ENCODE data around the gene NUDT4.

NUDT4 gene

DNA sequence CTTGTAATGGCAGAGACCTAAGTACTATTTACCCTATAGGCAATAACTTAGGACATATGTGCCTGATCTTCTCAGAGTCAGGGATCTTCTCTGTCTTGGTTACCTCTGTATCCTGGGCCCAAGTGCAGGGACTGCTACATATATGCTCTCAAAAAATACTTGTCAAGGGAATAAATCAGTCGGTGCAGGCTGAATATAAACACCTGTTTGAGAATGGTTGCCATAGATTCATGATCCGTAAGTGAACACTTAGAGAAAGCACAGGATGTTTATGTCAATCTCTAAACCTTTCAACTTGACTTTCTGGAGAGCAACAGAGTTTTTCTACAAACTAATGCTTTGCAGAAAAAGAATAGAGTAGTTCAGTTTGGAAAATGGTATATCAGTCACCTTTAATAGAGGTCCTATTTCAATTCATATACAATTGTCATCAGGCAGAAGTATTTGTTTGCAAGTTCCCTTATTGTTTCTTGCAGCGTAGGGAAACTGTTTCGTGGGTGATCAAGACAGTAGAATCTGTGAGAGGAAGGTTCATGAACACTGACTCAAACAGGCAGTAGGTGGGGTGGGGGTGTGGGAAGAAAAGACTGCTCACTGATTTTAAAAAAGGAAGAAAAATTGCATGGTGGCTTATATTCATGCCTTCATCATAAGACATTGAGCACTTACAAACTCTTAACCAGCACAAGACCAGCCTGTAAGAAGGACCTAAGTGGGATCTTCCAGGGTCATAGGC, 70.0 kb downstream of the NUDT4 start:
- H3K4me3 ChIP-seq (ENCODE audit: low read depth, low read length), result no peak overlapping the region
- DNase-seq, result no peak
- no peaks in the 10 kb centered on the region for H3K9me3 ChIP-seq (ENCODE audit: severe bottlenecking)
- H3K27ac ChIP-seq, result no peak overlapping the region
- H3K27me3 ChIP-seq (ENCODE audit: insufficient read depth, low read depth, severe bottlenecking), result no peaks in the 10 kb centered on the region
- TF ChIP-seq, protein P1, sequence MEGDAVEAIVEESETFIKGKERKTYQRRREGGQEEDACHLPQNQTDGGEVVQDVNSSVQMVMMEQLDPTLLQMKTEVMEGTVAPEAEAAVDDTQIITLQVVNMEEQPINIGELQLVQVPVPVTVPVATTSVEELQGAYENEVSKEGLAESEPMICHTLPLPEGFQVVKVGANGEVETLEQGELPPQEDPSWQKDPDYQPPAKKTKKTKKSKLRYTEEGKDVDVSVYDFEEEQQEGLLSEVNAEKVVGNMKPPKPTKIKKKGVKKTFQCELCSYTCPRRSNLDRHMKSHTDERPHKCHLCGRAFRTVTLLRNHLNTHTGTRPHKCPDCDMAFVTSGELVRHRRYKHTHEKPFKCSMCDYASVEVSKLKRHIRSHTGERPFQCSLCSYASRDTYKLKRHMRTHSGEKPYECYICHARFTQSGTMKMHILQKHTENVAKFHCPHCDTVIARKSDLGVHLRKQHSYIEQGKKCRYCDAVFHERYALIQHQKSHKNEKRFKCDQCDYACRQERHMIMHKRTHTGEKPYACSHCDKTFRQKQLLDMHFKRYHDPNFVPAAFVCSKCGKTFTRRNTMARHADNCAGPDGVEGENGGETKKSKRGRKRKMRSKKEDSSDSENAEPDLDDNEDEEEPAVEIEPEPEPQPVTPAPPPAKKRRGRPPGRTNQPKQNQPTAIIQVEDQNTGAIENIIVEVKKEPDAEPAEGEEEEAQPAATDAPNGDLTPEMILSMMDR (IDR thresholded peaks at IDR 0.05; ENCODE audit: low read depth, low read length), result no peak
- H3K36me3 ChIP-seq, result no peaks in the 10 kb centered on the region

DNA sequence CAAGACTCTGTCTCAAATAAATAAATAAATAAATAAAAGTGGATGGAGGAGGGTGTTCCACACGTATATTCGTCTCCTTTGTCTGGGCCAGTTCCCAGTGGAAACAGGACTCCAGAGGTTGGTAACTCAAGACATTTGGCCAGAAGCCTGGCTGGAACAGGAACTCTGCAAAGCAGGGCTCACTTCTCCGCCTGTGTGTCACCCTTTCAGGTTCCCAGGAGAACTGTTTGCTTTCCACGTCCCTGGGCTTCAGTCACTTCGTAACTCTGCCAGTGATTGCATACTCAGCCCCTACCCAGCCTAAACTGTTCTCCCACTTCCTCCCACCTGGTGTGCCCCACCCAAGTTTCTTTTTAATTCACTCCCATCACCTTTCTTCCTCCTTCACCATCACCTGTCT, 71.1 kb downstream of the NUDT4 start:
- Histone ChIP-seq H3K4me3 (ENCODE audit: low read depth, low read length) (no peak overlapping the region), H3K27me3 (ENCODE audit: insufficient read depth, low read depth, severe bottlenecking) (no peaks in the 10 kb centered on the region), H3K27ac (no peak overlapping the region), H3K9me3 (ENCODE audit: severe bottlenecking) (no peaks in the 10 kb centered on the region), H3K36me3 (no peaks in the 10 kb centered on the region)
- TF ChIP-seq, protein P1 (IDR thresholded peaks at IDR 0.05; ENCODE audit: low read depth, low read length), result no peak
- DNase-seq, result no peak

DNA sequence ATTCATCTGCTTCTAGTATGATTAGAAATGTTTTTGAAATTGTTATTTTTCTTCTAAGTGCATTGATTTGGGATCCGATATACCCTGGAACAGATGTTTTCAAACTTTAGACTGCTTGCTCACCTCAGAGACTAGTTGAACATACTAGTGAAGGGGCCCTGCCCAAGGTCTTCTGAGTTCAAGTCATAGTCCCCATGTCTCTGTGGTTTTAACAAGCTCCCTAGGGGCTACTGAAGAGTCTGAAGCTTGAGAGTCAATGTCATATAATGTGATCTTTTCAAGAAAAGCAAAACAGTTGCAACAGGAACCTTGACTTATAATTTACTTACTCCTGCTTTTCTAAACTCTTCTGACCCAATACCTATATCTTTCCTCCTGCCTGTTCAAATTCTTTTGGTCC, 71.6 kb downstream of the NUDT4 start:
- H3K9me3 ChIP-seq (ENCODE audit: severe bottlenecking), result no peaks in the 10 kb centered on the region

DNA sequence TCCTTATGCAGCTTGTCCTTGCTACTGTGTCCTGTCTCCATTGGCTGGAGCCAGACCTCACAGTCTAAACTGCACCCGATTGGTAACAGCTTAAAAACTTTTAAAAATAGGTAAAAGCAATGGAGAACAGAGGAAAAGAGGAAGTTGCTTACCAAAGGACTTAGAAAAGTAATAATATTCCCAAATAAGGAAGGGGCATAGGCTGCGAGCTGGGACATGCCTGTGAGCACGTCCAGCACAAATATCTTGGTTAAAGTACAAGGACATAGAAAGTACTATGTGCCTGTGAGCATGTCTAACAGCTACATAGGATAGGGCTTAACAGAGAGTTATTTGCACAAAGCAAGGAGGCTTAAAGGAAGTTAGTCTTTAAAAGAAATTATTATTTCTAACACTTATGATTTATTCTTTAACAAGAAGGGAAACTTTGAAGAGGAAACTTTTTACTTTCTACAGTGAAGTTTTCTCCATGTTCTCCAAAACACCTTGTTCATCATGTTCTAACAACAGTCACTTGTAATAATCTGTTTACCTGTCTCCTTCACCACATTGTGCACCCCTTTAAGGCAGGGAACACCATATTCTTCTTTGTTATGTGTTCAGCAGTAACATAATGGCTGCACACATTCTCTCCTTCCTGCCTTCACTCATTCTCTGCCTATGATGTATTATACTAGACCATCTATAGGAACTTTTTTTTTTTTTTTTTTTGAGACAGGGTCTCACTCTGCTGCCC, 73.9 kb downstream of the NUDT4 start:
- TF ChIP-seq, protein P1 (IDR thresholded peaks at IDR 0.05; ENCODE audit: low read depth, low read length), result no peak
- no peaks in the 10 kb centered on the region for H3K27me3 ChIP-seq (ENCODE audit: insufficient read depth, low read depth, severe bottlenecking)
- H3K27ac ChIP-seq, result no peak overlapping the region
- no peak overlapping the region for H3K4me3 ChIP-seq (ENCODE audit: low read depth, low read length)
- no peaks in the 10 kb centered on the region for H3K36me3 ChIP-seq
- no peak for DNase-seq
- no peaks in the 10 kb centered on the region for H3K9me3 ChIP-seq (ENCODE audit: severe bottlenecking)

More for the DNA sequence above, 71.6 kb downstream of the NUDT4 start:
- no peak overlapping the region for H3K27ac ChIP-seq
- no peaks in the 10 kb centered on the region for H3K36me3 ChIP-seq
- no peaks in the 10 kb centered on the region for H3K27me3 ChIP-seq (ENCODE audit: insufficient read depth, low read depth, severe bottlenecking)
- no peak for DNase-seq
- TF ChIP-seq, protein P1 (IDR thresholded peaks at IDR 0.05; ENCODE audit: low read depth, low read length), result no peak
- no peak overlapping the region for H3K4me3 ChIP-seq (ENCODE audit: low read depth, low read length)

DNA sequence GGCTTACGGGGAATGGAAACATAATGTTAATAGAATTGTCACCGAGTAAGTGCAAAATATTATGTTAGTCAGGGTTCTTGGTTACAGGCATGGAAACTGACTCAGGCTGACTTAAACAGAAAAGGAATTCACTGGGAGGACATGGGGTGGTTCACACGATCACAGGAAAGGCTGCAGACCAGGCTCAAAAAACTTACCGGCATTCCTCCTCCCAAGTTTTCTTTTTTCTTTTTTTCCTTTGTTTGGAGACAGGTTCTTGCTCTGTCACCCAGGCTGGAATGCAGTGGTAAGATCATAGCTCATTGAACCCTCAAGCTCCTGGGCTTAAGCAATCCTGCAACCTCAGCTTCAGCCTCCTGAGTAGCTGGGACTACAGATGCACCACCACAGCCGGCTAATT, 75.9 kb downstream of the NUDT4 start:
- no peaks in the 10 kb centered on the region for H3K9me3 ChIP-seq (ENCODE audit: severe bottlenecking)
- no peaks in the 10 kb centered on the region for H3K27me3 ChIP-seq (ENCODE audit: insufficient read depth, low read depth, severe bottlenecking)
- no peaks in the 10 kb centered on the region for H3K36me3 ChIP-seq
- H3K4me3 ChIP-seq (ENCODE audit: low read depth, low read length), result no peak overlapping the region
- DNase-seq, result no peak
- TF ChIP-seq, protein P1 (IDR thresholded peaks at IDR 0.05; ENCODE audit: low read depth, low read length), result no peak
- H3K27ac ChIP-seq, result no peak overlapping the region
